ENCODE data around the gene CCSER1. TPM values are rescaled to one million over a fixed set of nuclear protein-coding genes. Genes with fewer than 3 reads are reported as not detected.

The CCSER1 gene
- total RNA-seq, 1 experiment from 2014 or later, result 4.1 TPM

GRCh38 chr4:91256751-91257150, 1129.6 kb downstream of the CCSER1 start:
- Histone ChIP-seq H3K27me3 (replicated peaks; ENCODE audit: control insufficient read depth, insufficient read depth, low read length) (no peaks in the 10 kb centered on the region), H3K36me3 (ENCODE audit: control insufficient read depth, insufficient read depth, low read length) (no peaks in the 10 kb centered on the region), H3K4me1 (peaks cover 10% of the 10 kb centered on the region; the same call in 1 of the 2 replicates), H3K4me3 (ENCODE audit: low read depth, low read length) (no peak overlapping the region), H3K9me3 (0 out of 2 replicates have a peak, but pooled peaks cover 3% of the 10 kb centered on the region)
- H3K9me3 Mint-ChIP-seq (ENCODE audit: unreplicated experiment), result no peaks in the 10 kb centered on the region
- no TSS peak for BruUV-seq (replicated peaks)
- no peak overlapping the region for H3K27ac Mint-ChIP-seq (ENCODE audit: unreplicated experiment)
- TF ChIP-seq CTCF (IDR thresholded peaks at IDR 0.05; ENCODE audit: insufficient read depth in 1 of 2, low read depth in 1 of 2, low read length in 1 of 2, severe bottlenecking in 1 of 2, unreplicated experiment in 1 of 2), result no peak
- ChIA-PET POLR2A (no interaction called here), CTCF (no interaction called here)
- H3K4me3 Mint-ChIP-seq (ENCODE audit: unreplicated experiment), result no peak overlapping the region
- H3K36me3 Mint-ChIP-seq (ENCODE audit: insufficient read depth, unreplicated experiment), result no peaks in the 10 kb centered on the region
- H3K27me3 Mint-ChIP-seq (ENCODE audit: insufficient read depth, unreplicated experiment), result no peaks in the 10 kb centered on the region
- no peak for DNase-seq
- intact Hi-C loops (cut with micrococcal nuclease; ENCODE audit: unreplicated experiment), result loop anchor here (5.0 kb wide), 1 partner anchor 271 kb away; no protein-coding TSS in a partner anchor
- H3K4me1 Mint-ChIP-seq (ENCODE audit: low read depth, unreplicated experiment), result no peaks in the 10 kb centered on the region

GRCh38 chr4:91257721-91258120, 1130.5 kb downstream of the CCSER1 start:
- Histone ChIP-seq H3K9me3 (0 out of 2 replicates have a peak, but pooled peaks cover 3% of the 10 kb centered on the region), H3K27me3 (replicated peaks; ENCODE audit: control insufficient read depth, insufficient read depth, low read length) (no peaks in the 10 kb centered on the region), H3K36me3 (ENCODE audit: control insufficient read depth, insufficient read depth, low read length) (no peaks in the 10 kb centered on the region), H3K4me3 (ENCODE audit: low read depth, low read length) (no peak overlapping the region), H3K4me1 (peaks cover 10% of the 10 kb centered on the region; the same call in 1 of the 2 replicates)
- Mint-ChIP-seq H3K27ac (ENCODE audit: unreplicated experiment) (no peak overlapping the region), H3K4me1 (ENCODE audit: low read depth, unreplicated experiment) (no peaks in the 10 kb centered on the region), H3K36me3 (ENCODE audit: insufficient read depth, unreplicated experiment) (no peaks in the 10 kb centered on the region), H3K27me3 (ENCODE audit: insufficient read depth, unreplicated experiment) (no peaks in the 10 kb centered on the region), H3K4me3 (ENCODE audit: unreplicated experiment) (no peak overlapping the region), H3K9me3 (ENCODE audit: unreplicated experiment) (no peaks in the 10 kb centered on the region)
- no peak for DNase-seq
- no peak for TF ChIP-seq CTCF (IDR thresholded peaks at IDR 0.05; ENCODE audit: insufficient read depth in 1 of 2, low read depth in 1 of 2, low read length in 1 of 2, severe bottlenecking in 1 of 2, unreplicated experiment in 1 of 2)
- BruUV-seq (replicated peaks), result no TSS peak
- ChIA-PET CTCF (no interaction called here), POLR2A (no interaction called here)
- intact Hi-C loops (cut with micrococcal nuclease; ENCODE audit: unreplicated experiment), result loop anchor here (1.0 to 5.0 kb wide), 2 partner anchors 10 to 270 kb away; no protein-coding TSS in a partner anchor

- Histone ChIP-seq H3K27me3 (replicated peaks; ENCODE audit: control insufficient read depth, insufficient read depth, low read length) (no peaks in the 10 kb centered on the region), H3K36me3 (ENCODE audit: control insufficient read depth, insufficient read depth, low read length) (no peaks in the 10 kb centered on the region), H3K9me3 (0 out of 2 replicates have a peak, but pooled peaks cover 3% of the 10 kb centered on the region), H3K4me3 (ENCODE audit: low read depth, low read length) (no peak overlapping the region), H3K4me1 (peaks cover 10% of the 10 kb centered on the region; the same call in 1 of the 2 replicates)
- TF ChIP-seq CTCF (IDR thresholded peaks at IDR 0.05; ENCODE audit: insufficient read depth in 1 of 2, low read depth in 1 of 2, low read length in 1 of 2, severe bottlenecking in 1 of 2, unreplicated experiment in 1 of 2), result no peak
- H3K4me3 Mint-ChIP-seq (ENCODE audit: unreplicated experiment), result no peak overlapping the region
- no peaks in the 10 kb centered on the region for H3K36me3 Mint-ChIP-seq (ENCODE audit: insufficient read depth, unreplicated experiment)
- BruUV-seq (replicated peaks), result no TSS peak
- no peaks in the 10 kb centered on the region for H3K27me3 Mint-ChIP-seq (ENCODE audit: insufficient read depth, unreplicated experiment)
- ChIA-PET CTCF (no interaction called here), POLR2A (no interaction called here)
- no peak for DNase-seq
- H3K4me1 Mint-ChIP-seq (ENCODE audit: low read depth, unreplicated experiment), result no peaks in the 10 kb centered on the region
- intact Hi-C loops (cut with micrococcal nuclease; ENCODE audit: unreplicated experiment), result loop anchor here (1.0 to 5.0 kb wide), 2 partner anchors 9 to 269 kb away; no protein-coding TSS in a partner anchor
- H3K9me3 Mint-ChIP-seq (ENCODE audit: unreplicated experiment), result no peaks in the 10 kb centered on the region
- no peak overlapping the region for H3K27ac Mint-ChIP-seq (ENCODE audit: unreplicated experiment)
These were observed 1131.1 kb downstream of the CCSER1 start for GRCh38 chr4:91258326-91258725.

Measured in Caco-2 (cell line).